ENCODE data around the gene OR13C4. TPM values are rescaled to one million over a fixed set of nuclear protein-coding genes. Genes with fewer than 3 reads are reported as not detected.

Gene OR13C4
- total and polyA plus RNA-seq, 2 donors (not counting 1 experiment from before 2014, with no cell fraction given), result not detected

DNA sequence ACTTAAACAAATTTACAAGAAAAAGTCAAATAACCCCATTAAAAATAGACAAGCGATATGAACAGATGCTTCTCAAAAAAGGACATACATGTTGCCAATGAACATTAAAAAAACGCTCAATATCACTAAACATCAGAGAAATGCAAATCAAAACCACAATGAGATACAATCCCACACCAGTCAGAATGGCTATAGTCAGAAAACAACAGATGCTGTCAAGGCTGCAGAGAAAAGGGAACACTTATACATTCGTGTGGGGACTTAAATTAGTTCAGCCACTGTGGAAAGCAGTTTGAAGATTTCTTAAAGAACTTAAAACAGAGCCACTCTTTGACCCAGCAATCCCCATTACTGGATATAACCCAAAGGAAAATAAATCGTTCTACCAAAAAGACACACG lies 12.1 kb downstream of the OR13C4 start:
- Histone ChIP-seq H3K4me2 (replicated peaks; ENCODE audit: low read depth, low read length, poor library complexity, severe bottlenecking) (no peak overlapping the region), H3K9me3 (ENCODE audit: control extremely low read depth in 1 of 3, control insufficient read depth in 2 of 3, insufficient read depth in 1 of 3, low read length in 2 of 3) (no peaks in the 10 kb centered on the region), H3K27me3 (replicated peaks in 1 of 4; ENCODE audit: control extremely low read depth in 1 of 4, control insufficient read depth in 3 of 4, insufficient read depth in 4 of 4, low read length in 3 of 4) (no peaks in the 10 kb centered on the region), H3K4me1 (ENCODE audit: control insufficient read depth in 2 of 2, insufficient read depth in 2 of 2, low read length in 2 of 2) (no peaks in the 10 kb centered on the region), H3K4me3 (ENCODE audit: control extremely low read depth in 1 of 5, extremely low read depth in 1 of 5, insufficient read depth in 1 of 5, low read depth in 2 of 5, low read length in 4 of 5) (no peak overlapping the region), H3K9ac (ENCODE audit: low read length) (no peak overlapping the region), H3K36me3 (replicated peaks in 1 of 2; ENCODE audit: control extremely low read depth in 1 of 2, control insufficient read depth in 1 of 2, extremely low read depth in 1 of 2, insufficient read depth in 2 of 2, low read length in 1 of 2) (no peaks in the 10 kb centered on the region), H4K20me1 (ENCODE audit: control insufficient read depth, insufficient read depth, low read length, poor library complexity, severe bottlenecking) (no peaks in the 10 kb centered on the region), H3K27ac (ENCODE audit: low read length in 2 of 2) (no peak overlapping the region), H3K79me2 (ENCODE audit: control insufficient read depth, insufficient read depth, low read length) (no peaks in the 10 kb centered on the region), H2AFZ (ENCODE audit: insufficient read depth, low read depth, low read length, poor library complexity, severe bottlenecking) (no peak overlapping the region)
- H3K4me3 Mint-ChIP-seq, result no peak overlapping the region
- no peaks in the 10 kb centered on the region for H3K4me1 Mint-ChIP-seq
- CTCF ChIA-PET, result no interaction called here
- H3K9me3 Mint-ChIP-seq (ENCODE audit: insufficient read depth), result no peaks in the 10 kb centered on the region
- no peak overlapping the region for H3K27ac Mint-ChIP-seq
- peaks cover 4% of the 10 kb centered on the region for H3K27me3 Mint-ChIP-seq
- POLR2A ChIA-PET, result no interaction called here
- ATAC-seq (ENCODE audit: low read depth), result no peak
- no peak for DNase-seq
- intact Hi-C loops (cut with micrococcal nuclease), result no loop called here
- WGBS (ENCODE audit: insufficient coverage), result 93% methylated on average over 3 of the region's 5 CpGs
- TF ChIP-seq, protein P1, sequence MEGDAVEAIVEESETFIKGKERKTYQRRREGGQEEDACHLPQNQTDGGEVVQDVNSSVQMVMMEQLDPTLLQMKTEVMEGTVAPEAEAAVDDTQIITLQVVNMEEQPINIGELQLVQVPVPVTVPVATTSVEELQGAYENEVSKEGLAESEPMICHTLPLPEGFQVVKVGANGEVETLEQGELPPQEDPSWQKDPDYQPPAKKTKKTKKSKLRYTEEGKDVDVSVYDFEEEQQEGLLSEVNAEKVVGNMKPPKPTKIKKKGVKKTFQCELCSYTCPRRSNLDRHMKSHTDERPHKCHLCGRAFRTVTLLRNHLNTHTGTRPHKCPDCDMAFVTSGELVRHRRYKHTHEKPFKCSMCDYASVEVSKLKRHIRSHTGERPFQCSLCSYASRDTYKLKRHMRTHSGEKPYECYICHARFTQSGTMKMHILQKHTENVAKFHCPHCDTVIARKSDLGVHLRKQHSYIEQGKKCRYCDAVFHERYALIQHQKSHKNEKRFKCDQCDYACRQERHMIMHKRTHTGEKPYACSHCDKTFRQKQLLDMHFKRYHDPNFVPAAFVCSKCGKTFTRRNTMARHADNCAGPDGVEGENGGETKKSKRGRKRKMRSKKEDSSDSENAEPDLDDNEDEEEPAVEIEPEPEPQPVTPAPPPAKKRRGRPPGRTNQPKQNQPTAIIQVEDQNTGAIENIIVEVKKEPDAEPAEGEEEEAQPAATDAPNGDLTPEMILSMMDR (IDR thresholded peaks at IDR 0.05), result no peak
- TF ChIP-seq EZH2 (IDR thresholded peaks at IDR 0.05; ENCODE audit: borderline replicate concordance, insufficient read depth, low read depth, low read length, poor library complexity, severe bottlenecking), result no peak

DNA sequence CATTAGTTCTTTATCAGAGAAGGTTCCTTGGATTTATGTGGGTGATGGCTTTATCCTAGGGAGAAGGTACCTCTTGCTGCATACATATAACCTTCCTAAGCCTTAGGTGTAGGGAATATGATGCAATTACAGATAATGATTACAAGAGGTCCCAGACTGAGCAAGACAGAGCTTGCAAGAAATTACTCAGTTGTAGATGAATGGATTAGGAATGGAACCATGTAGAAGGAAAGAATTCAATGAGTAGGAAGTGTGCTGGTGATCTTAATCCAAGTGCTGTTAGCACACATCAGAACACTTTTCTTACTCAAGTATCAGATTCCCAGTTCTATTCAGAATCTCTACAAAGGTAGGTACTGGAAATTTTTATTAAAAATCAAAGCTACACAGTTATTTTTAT lies 20.4 kb downstream of the OR13C4 start:
- intact Hi-C loops (cut with micrococcal nuclease), result no loop called here
- ChIA-PET CTCF (no interaction called here), POLR2A (no interaction called here)
- no peak overlapping the region for H3K4me2 ChIP-seq (replicated peaks; ENCODE audit: low read depth, low read length, poor library complexity, severe bottlenecking)
- H3K9me3 ChIP-seq (ENCODE audit: control extremely low read depth in 1 of 3, control insufficient read depth in 2 of 3, insufficient read depth in 1 of 3, low read length in 2 of 3), result no peaks in the 10 kb centered on the region
- Mint-ChIP-seq H3K27me3 (no peaks in the 10 kb centered on the region), H3K4me1 (no peaks in the 10 kb centered on the region), H3K9me3 (ENCODE audit: insufficient read depth) (no peaks in the 10 kb centered on the region), H3K4me3 (no peak overlapping the region), H3K27ac (no peak overlapping the region)
- no peaks in the 10 kb centered on the region for H3K79me2 ChIP-seq (ENCODE audit: control insufficient read depth, insufficient read depth, low read length)
- ATAC-seq (ENCODE audit: low read depth) (no peak), DNase-seq (no peak)
- H3K4me1 ChIP-seq (ENCODE audit: control insufficient read depth in 2 of 2, insufficient read depth in 2 of 2, low read length in 2 of 2), result no peaks in the 10 kb centered on the region
- no peaks in the 10 kb centered on the region for H3K36me3 ChIP-seq (replicated peaks in 1 of 2; ENCODE audit: control extremely low read depth in 1 of 2, control insufficient read depth in 1 of 2, extremely low read depth in 1 of 2, insufficient read depth in 2 of 2, low read length in 1 of 2)
- peaks cover 0 to 2% (median 0%) of the 10 kb centered on the region in 4 experiments for H3K27me3 ChIP-seq (replicated peaks in 1 of 4; ENCODE audit: control extremely low read depth in 1 of 4, control insufficient read depth in 3 of 4, insufficient read depth in 4 of 4, low read length in 3 of 4)
- H3K4me3 ChIP-seq (ENCODE audit: control extremely low read depth in 1 of 5, extremely low read depth in 1 of 5, insufficient read depth in 1 of 5, low read depth in 2 of 5, low read length in 4 of 5), result no peak overlapping the region
- TF ChIP-seq, protein P1 (IDR thresholded peaks at IDR 0.05), result no peak
- TF ChIP-seq EZH2 (IDR thresholded peaks at IDR 0.05; ENCODE audit: borderline replicate concordance, insufficient read depth, low read depth, low read length, poor library complexity, severe bottlenecking), result no peak
- no peak overlapping the region for H3K27ac ChIP-seq (ENCODE audit: low read length in 2 of 2)
- no peak overlapping the region for H2AFZ ChIP-seq (ENCODE audit: insufficient read depth, low read depth, low read length, poor library complexity, severe bottlenecking)
- H4K20me1 ChIP-seq (ENCODE audit: control insufficient read depth, insufficient read depth, low read length, poor library complexity, severe bottlenecking), result no peaks in the 10 kb centered on the region
- H3K9ac ChIP-seq (ENCODE audit: low read length), result no peak overlapping the region

Data from B cell (primary cell).